ENCODE data around the gene FAM9B. TPM values are rescaled to one million over a fixed set of nuclear protein-coding genes. Genes with fewer than 3 reads are reported as not detected.

The FAM9B gene
- total and polyA plus RNA-seq, 2 experiments from 2014 or later = not detected

- no peaks in the 10 kb centered on the region for H3F3A ChIP-seq (replicated peaks; ENCODE audit: low read depth)
- no peak for ATAC-seq
- no peak overlapping the region for H3K27ac ChIP-seq (ENCODE audit: low read depth)
- TF ChIP-seq ZNF462 (CRISPR knock-in tag; IDR thresholded peaks at IDR 0.05) (no peak), CTCF (conservative IDR thresholded peaks at IDR 0.05; ENCODE audit: low read depth in 2 of 2) (no peak), EZH2 (IDR thresholded peaks at IDR 0.05; ENCODE audit: low read depth, unreplicated experiment) (no peak), POLR2AphosphoS5 (IDR thresholded peaks at IDR 0.05; ENCODE audit: low read depth) (no peak), ZNF114 (CRISPR knock-in tag; IDR thresholded peaks at IDR 0.05) (no peak), ETS1 (IDR thresholded peaks at IDR 0.05) (no peak), ZNF331 (CRISPR knock-in tag; IDR thresholded peaks at IDR 0.05; ENCODE audit: low read depth) (no peak), JUNB (IDR thresholded peaks at IDR 0.05; ENCODE audit: unreplicated experiment) (no peak), CREB1 (CRISPR knock-in tag; IDR thresholded peaks at IDR 0.05; ENCODE audit: low read depth) (no peak), STAT1 (IDR thresholded peaks at IDR 0.05; ENCODE audit: unreplicated experiment) (no peak), REST (IDR thresholded peaks at IDR 0.05; ENCODE audit: unreplicated experiment) (no peak), EZH2phosphoT487 (IDR thresholded peaks at IDR 0.05; ENCODE audit: unreplicated experiment) (no peak), NANOG (IDR thresholded peaks at IDR 0.05; ENCODE audit: borderline replicate concordance) (no peak)
- no peak overlapping the region for H3K4me3 ChIP-seq
- no peak for DNase-seq (ENCODE audit: low spot score)
- no peaks in the 10 kb centered on the region for H4K20me1 ChIP-seq (replicated peaks; ENCODE audit: insufficient read depth)
- H3K36me3 ChIP-seq (ENCODE audit: insufficient read depth) = peaks cover 3% of the 10 kb centered on the region; the same call in 1 of the 2 replicates
- no peaks in the 10 kb centered on the region for H3K79me2 ChIP-seq (replicated peaks; ENCODE audit: insufficient read depth)
- Mint-ChIP-seq H3K9me3 (no peaks in the 10 kb centered on the region), H3K36me3 (ENCODE audit: low read depth) (no peaks in the 10 kb centered on the region), H3K4me3 (no peak overlapping the region), H3K4me1 (0 out of 3 replicates have a peak, but pooled peaks cover 2% of the 10 kb centered on the region), H3K27ac (no peak overlapping the region), H3K27me3 (ENCODE audit: insufficient read depth, low read depth, poor library complexity) (no peaks in the 10 kb centered on the region)
- H3K4me2 ChIP-seq = no peak overlapping the region
- no peaks in the 10 kb centered on the region for H3K9me2 ChIP-seq (ENCODE audit: insufficient read depth)
- no peaks in the 10 kb centered on the region for H3K4me1 ChIP-seq (ENCODE audit: insufficient read depth)
- no peaks in the 10 kb centered on the region for H3K27me3 ChIP-seq (ENCODE audit: insufficient read depth)
- H2AFZ ChIP-seq = no peak overlapping the region
Observed at GRCh38 chrX:9037296-9037695, 3.4 kb upstream of the FAM9B start.
